Brain microvascular endothelial cell (primary cell): Measurements from ENCODE around the gene ROPN1L.
A peak's percentile ranks its signal among the peaks of the same experiment; 100 is the strongest.

Experiments used
- DNase-seq: peaks from one replicate; pipeline ENCODE4 v3.0.0-alpha.2; 2020
- H3K27ac ChIP-seq: fragments of 250-450 bp; sonication (Bioruptor Pico); 2 replicates; pipeline ENCODE4 v1.5.1; 2020; ENCODE audit warnings: mild to moderate bottlenecking, moderate library complexity
- H3K27me3 ChIP-seq: fragments of 250-450 bp; sonication (Bioruptor Pico); replicated peaks from 2 replicates; pipeline ENCODE4 v1.5.1; 2020; ENCODE audit warnings: mild to moderate bottlenecking
- H3K36me3 ChIP-seq: fragments of 250-450 bp; sonication (Bioruptor Pico); replicated peaks from 2 replicates; pipeline ENCODE4 v1.5.1; 2020; ENCODE audit warnings: mild to moderate bottlenecking
- H3K4me3 ChIP-seq: 2 replicates; pipeline ENCODE4 v1.5.1; 2011; ENCODE audit warnings: low read depth, mild to moderate bottlenecking, control low read depth, low read length, moderate library complexity
- CTCF ChIP-seq: IDR thresholded peaks from 2 replicates; pipeline ENCODE4 v1.5.1; 2011; ENCODE audit warnings: low read depth, mild to moderate bottlenecking, moderate library complexity, low read length, control low read depth, inconsistent platforms; ENCODE audit errors: missing control alignments
- in situ Hi-C: cut with HindIII; loops from 2 replicates; pipeline ENCODE4 v1.10.0; 2017; ENCODE audit warnings: low sequenced_read_pairs, low pct_ligation_motif_present

ROPN1L gene

GRCh38 chr5:10421896-10422691, 19.6 kb upstream of the ROPN1L start:
- in situ Hi-C loops: no loop called here
- Histone ChIP-seq H3K36me3 (peaks cover 56% of the 10 kb centered on the region), H3K4me3 (no peak overlapping the region)

GRCh38 chr5:10423022-10423421, 18.7 kb upstream of the ROPN1L start:
- no peak for TF ChIP-seq CTCF
- Histone ChIP-seq H3K36me3 (peaks cover 60% of the 10 kb centered on the region), H3K27me3 (no peaks in the 10 kb centered on the region), H3K4me3 (no peak overlapping the region), H3K27ac (no peak overlapping the region)
- no peak for DNase-seq
- in situ Hi-C loops: no loop called here

More at GRCh38 chr5:10421896-10422691, 19.6 kb upstream of the ROPN1L start:
- Histone ChIP-seq H3K27ac (no peak overlapping the region), H3K27me3 (no peaks in the 10 kb centered on the region)
- no peak for TF ChIP-seq CTCF
- no peak for DNase-seq

- peaks cover 53% of the 10 kb centered on the region for H3K36me3 ChIP-seq
- H3K27ac ChIP-seq: no peak overlapping the region
- H3K27me3 ChIP-seq: no peaks in the 10 kb centered on the region
- in situ Hi-C loops: no loop called here
- TF ChIP-seq CTCF: peak; percentile 77
- DNase-seq: peak; percentile 27
- H3K4me3 ChIP-seq: no peak overlapping the region
Measured at GRCh38 chr5:10424124-10424731, 17.5 kb upstream of the ROPN1L start.

GRCh38 chr5:10427201-10427600, 14.5 kb upstream of the ROPN1L start:
- peaks cover 51% of the 10 kb centered on the region for H3K36me3 ChIP-seq
- TF ChIP-seq CTCF: no peak
- no peak for DNase-seq
- in situ Hi-C loops: no loop called here
- H3K27ac ChIP-seq: no peak overlapping the region
- no peak overlapping the region for H3K4me3 ChIP-seq
- H3K27me3 ChIP-seq: no peaks in the 10 kb centered on the region

GRCh38 chr5:10427978-10428377, 13.7 kb upstream of the ROPN1L start:
- H3K36me3 ChIP-seq: peaks cover 51% of the 10 kb centered on the region
- no peak overlapping the region for H3K27ac ChIP-seq
- TF ChIP-seq CTCF: no peak
- no peak for DNase-seq
- in situ Hi-C loops: no loop called here
- H3K4me3 ChIP-seq: no peak overlapping the region
- H3K27me3 ChIP-seq: no peaks in the 10 kb centered on the region
